IPS-20b (cell line): ENCODE measurements around the gene ZBTB9.

Experiments used
- H3K27ac ChIP-seq: one replicate; pipeline ENCODE4 v1.5.1; 2013; ENCODE audit warnings: low read length
- H3K27me3 ChIP-seq: 2 replicates; pipeline ENCODE4 v1.6.1; 2013; ENCODE audit warnings: mild to moderate bottlenecking, low read length, inconsistent platforms; ENCODE audit not compliant: insufficient read depth
- H3K36me3 ChIP-seq: 2 replicates; pipeline ENCODE4 v1.6.1; 2013; ENCODE audit warnings: low read depth, mild to moderate bottlenecking, inconsistent platforms, low read length, moderate library complexity; ENCODE audit not compliant: insufficient read depth
- H3K4me1 ChIP-seq: 2 replicates; pipeline ENCODE4 v1.6.1; 2013; ENCODE audit warnings: mild to moderate bottlenecking, control low read depth, inconsistent platforms, low read length, moderate library complexity; ENCODE audit not compliant: insufficient read depth
- H3K4me3 ChIP-seq: 2 replicates; pipeline ENCODE4 v1.5.1; 2013; ENCODE audit warnings: mild to moderate bottlenecking, low read length, inconsistent platforms
- H3K9ac ChIP-seq: 2 replicates; pipeline ENCODE4 v1.6.1; 2013; ENCODE audit warnings: low read depth, mild to moderate bottlenecking, inconsistent platforms, low read length, moderate library complexity
- H3K9me3 ChIP-seq: 2 replicates; pipeline ENCODE4 v1.6.1; 2013; ENCODE audit warnings: mild to moderate bottlenecking, low read depth, low read length, inconsistent platforms; ENCODE audit not compliant: insufficient read depth

Gene ZBTB9

DNA sequence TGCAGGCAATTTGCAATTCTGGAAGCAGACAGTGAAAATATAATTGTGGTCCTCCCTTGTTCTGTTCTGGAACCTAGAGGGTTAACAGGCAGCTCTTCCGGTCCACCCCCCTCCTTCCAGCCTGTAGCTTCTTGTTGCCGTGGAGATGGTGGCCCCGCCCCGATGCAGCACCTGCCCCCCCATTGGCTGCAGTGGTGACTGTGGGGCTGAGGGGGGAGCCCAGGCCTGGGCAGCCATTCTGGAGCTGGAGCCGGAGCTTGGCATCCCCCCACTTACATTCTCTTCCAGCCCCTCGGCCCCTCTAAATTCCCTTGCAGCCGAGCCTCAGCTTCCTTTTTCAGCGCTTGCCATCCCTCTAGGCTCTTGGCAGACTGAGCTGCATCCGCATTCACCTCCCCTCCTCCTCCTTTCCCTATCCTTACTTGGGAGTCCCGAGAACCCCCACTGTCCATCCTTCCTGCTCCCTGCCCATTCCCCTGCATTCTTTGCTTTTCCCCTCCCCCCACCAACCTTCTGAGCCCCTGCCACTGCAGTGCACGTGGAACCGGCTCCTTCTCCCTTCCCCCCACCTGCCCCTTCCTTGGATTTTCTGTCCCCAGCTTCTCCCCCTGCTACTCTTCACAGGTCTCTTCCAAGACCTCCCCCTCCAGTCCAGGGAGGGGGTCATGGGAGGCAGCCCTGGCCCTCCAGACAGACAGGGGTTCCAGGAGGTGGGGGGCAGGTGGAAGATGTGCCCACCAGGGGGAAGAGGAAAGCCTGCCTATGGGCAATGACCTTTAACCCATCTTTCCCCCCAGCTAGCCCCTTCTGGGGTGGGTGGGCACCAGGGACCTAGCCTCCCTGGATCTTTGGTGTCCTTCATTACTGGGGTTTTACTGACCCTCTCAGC is 23.1 kb upstream of the ZBTB9 start:
- Histone ChIP-seq H3K4me1 (peaks cover 55% of the 10 kb centered on the region), H3K27me3 (no peaks in the 10 kb centered on the region), H3K9me3 (no peaks in the 10 kb centered on the region), H3K27ac (peak overlapping the region; percentile 100), H3K4me3 (peak overlapping the region; percentile 75), H3K9ac (peak overlapping the region; percentile 98), H3K36me3 (peaks cover 26% of the 10 kb centered on the region)

DNA sequence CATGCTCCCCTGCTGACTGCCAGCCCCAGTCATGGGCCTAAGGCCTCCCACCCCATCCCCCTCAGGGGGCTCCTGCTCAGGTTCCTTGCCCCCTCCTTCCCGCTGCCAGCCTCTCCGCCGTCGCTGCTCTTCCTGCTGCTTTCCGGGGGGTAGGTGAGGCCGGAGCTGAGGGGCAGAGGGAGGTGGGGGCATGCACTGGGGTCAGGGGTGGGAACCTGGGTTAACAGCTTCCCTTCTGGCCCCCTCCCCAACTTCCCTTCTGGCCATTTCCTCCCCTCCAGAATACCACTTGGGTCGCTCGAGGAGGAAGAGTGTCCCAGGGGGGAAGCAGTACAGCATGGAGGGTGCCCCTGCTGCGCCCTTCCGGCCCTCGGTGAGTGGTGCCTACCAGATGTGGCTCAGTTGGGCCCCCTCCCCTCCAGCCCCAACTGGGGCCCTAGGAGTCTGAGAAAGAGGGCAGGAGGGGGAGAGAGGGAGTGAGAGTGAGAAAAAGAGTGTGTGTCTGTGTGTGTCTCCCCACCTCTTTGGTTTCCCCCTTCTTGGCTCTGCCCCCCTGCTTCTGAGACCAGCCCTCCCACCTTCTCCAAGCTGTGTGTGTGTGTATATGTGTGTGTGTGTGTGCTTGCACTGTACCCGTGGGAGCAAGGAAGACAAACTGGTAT is 22.4 kb upstream of the ZBTB9 start:
- Histone ChIP-seq H3K9me3 (no peaks in the 10 kb centered on the region), H3K4me1 (peaks cover 54% of the 10 kb centered on the region), H3K27ac (peak overlapping the region; percentile 100), H3K27me3 (no peaks in the 10 kb centered on the region), H3K36me3 (peaks cover 34% of the 10 kb centered on the region), H3K9ac (peak overlapping the region; percentile 98), H3K4me3 (peak overlapping the region; percentile 75)

DNA sequence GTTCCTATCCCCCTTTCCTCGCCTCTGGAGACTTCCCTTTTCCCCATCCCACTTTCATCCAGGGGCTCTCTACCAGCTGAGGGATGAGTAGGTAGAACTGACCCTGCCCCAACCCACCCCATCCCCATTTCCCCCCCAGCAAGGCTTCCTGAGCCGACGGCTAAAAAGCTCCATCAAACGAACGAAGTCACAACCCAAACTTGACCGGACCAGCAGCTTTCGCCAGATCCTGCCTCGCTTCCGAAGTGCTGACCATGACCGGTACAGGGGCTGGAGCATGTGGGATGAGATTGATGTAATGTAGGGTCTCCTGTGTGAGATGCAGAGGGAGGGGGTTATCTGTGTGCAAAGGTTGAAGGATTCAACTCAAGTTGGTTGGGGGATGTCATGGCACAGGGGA is 21.8 kb upstream of the ZBTB9 start:
- H3K9ac ChIP-seq = peak overlapping the region; percentile 98; the same call in 1 of the 2 replicates
- peaks cover 39% of the 10 kb centered on the region for H3K36me3 ChIP-seq
- peak overlapping the region; percentile 100 for H3K27ac ChIP-seq

DNA sequence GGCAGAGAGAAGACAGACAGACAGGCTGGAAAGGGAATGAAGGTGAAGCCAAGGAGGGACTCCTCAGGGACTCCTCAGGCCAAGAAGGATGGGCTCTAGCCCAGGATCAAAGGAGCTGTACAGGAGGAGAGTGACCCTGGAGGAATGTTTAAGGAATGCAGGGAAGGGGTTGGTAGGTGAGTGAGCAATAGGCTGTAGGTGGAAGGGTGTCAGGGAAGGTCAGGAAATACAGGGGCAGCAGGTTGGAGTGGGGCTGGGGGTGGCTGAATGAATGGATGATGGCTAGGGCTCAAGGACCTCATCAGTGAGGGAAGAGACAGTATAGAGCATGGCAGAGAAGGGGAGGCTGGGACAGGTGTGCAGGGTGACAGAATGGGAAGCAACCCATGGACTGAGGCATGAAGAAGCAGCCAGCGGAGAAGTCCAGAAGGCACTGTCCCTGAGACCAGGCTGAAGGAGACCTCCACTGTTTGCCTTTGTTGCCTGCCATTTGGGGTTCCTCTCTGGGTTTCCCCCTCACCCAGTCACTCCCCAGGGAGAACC is 21.3 kb upstream of the ZBTB9 start:
- peaks cover 44% of the 10 kb centered on the region for H3K36me3 ChIP-seq
- peak overlapping the region; percentile 98; the same call in 1 of the 2 replicates for H3K9ac ChIP-seq
- no peaks in the 10 kb centered on the region for H3K9me3 ChIP-seq
- no peaks in the 10 kb centered on the region for H3K27me3 ChIP-seq
- H3K4me3 ChIP-seq = peak overlapping the region; percentile 75
- peak overlapping the region; percentile 100 for H3K27ac ChIP-seq
- peaks cover 49% of the 10 kb centered on the region for H3K4me1 ChIP-seq

More for the DNA sequence above, 21.8 kb upstream of the ZBTB9 start:
- Histone ChIP-seq H3K4me3 (peak overlapping the region; percentile 75), H3K4me1 (peaks cover 49% of the 10 kb centered on the region), H3K9me3 (no peaks in the 10 kb centered on the region), H3K27me3 (no peaks in the 10 kb centered on the region)

DNA sequence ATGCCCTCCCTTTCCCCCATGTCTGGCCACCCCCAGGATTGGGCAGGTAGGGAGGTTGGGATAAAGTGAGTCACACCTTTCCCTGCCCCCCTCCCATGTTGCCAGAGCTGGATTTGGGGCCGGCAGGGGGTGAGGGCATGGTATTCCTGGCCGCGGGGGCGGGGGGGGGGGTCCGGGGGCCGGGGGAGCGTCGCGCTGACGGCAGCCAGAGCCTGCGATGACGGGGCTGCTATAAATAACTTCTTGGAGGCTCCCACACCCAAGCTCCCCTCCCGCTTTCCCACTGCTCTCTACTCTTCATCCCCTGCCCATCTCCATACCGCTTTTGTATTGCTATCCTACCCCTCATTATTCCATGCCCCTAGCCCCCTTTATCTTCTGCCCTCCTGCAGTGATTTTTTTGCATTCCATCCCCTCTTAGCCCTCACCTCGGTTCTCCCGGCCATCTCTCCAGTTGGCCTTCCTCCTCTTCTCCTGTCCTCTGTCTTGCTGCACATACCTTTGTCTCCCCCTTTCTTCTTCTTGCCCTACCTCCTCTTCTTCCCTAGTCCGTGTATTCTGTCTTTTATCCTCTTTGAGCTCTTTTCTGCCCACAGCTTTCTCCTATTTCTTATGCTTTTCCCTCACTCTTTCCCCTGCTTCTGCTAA is 20.7 kb upstream of the ZBTB9 start:
- H3K4me1 ChIP-seq = peaks cover 45% of the 10 kb centered on the region
- H3K9me3 ChIP-seq = no peaks in the 10 kb centered on the region
- no peaks in the 10 kb centered on the region for H3K27me3 ChIP-seq
- peaks cover 50% of the 10 kb centered on the region for H3K36me3 ChIP-seq
- peak overlapping the region; percentile 98; the same call in 1 of the 2 replicates for H3K9ac ChIP-seq
- peak overlapping the region; percentile 75 for H3K4me3 ChIP-seq
- peak overlapping the region; percentile 100 for H3K27ac ChIP-seq

DNA sequence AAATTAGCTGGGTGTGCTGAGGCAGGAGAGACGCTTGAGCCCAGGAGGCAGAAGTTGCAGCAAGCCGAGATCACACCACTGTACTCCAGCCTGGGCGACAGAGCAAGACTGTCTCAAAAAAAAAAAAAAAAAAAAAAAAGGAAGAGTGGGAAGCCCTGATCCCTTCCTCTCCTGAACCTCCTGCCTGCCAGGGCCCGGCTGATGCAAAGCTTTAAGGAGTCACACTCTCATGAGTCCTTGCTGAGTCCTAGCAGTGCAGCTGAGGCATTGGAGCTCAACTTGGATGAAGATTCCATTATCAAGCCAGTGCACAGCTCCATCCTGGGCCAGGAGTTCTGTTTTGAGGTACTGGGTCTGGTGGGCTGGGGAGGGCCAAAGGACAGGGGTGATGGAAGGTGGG is 19.4 kb upstream of the ZBTB9 start:
- Histone ChIP-seq H3K27me3 (no peaks in the 10 kb centered on the region), H3K9me3 (no peaks in the 10 kb centered on the region), H3K27ac (no peak overlapping the region), H3K9ac (0 out of 2 replicates have a peak overlapping the region, but pooled peaks have one; percentile 62), H3K36me3 (peaks cover 61% of the 10 kb centered on the region), H3K4me3 (no peak overlapping the region), H3K4me1 (peaks cover 33% of the 10 kb centered on the region)

DNA sequence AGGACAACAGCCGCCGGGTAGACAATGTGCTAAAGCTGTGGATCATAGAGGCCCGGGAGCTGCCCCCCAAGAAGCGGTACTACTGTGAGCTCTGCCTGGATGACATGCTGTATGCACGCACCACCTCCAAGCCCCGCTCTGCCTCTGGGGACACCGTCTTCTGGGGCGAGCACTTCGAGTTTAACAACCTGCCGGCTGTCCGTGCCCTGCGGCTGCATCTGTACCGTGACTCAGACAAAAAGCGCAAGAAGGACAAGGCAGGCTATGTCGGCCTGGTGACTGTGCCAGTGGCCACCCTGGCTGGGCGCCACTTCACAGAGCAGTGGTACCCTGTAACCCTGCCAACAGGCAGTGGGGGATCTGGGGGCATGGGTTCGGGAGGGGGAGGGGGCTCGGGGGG is 16.7 kb upstream of the ZBTB9 start:
- no peak overlapping the region for H3K27ac ChIP-seq
- H3K9ac ChIP-seq = no peak overlapping the region
- no peaks in the 10 kb centered on the region for H3K27me3 ChIP-seq
- H3K36me3 ChIP-seq = peaks cover 86% of the 10 kb centered on the region
- peaks cover 16% of the 10 kb centered on the region for H3K4me1 ChIP-seq
- H3K4me3 ChIP-seq = no peak overlapping the region
- H3K9me3 ChIP-seq = no peaks in the 10 kb centered on the region

DNA sequence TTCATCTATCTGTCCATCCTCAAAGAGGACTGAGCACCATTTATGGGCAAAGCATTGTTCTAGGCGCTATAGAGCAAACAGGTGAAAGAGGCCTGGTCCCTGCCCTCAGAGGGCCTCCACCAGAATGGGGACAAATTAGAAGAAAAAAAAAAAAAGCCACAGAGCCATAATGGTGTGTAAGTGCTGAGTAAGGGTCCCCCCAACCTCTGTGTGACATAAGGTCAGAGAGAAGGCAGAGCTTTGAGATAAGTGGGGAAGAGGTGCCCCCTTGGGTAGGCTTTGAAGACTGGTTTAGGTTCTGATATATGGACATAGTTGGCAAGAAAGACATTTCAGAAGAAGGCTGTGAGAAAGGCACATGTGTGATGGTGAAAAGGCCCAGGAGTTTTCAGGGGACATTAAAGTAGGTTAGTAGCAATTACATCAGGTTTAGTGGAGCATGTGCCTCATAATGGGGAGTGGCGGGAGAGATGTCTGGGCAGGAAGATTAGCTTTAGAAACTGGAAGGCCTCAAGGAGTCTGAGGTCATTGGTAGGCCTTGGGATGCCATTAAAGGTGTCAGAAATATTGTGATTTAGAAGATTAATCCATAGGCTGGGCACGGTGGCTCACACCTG is 15.3 kb upstream of the ZBTB9 start:
- peaks cover 94% of the 10 kb centered on the region for H3K36me3 ChIP-seq
- no peaks in the 10 kb centered on the region for H3K9me3 ChIP-seq
- H3K4me3 ChIP-seq = no peak overlapping the region
- no peak overlapping the region for H3K9ac ChIP-seq
- peaks cover 5% of the 10 kb centered on the region for H3K4me1 ChIP-seq
- H3K27ac ChIP-seq = no peak overlapping the region
- no peaks in the 10 kb centered on the region for H3K27me3 ChIP-seq

DNA sequence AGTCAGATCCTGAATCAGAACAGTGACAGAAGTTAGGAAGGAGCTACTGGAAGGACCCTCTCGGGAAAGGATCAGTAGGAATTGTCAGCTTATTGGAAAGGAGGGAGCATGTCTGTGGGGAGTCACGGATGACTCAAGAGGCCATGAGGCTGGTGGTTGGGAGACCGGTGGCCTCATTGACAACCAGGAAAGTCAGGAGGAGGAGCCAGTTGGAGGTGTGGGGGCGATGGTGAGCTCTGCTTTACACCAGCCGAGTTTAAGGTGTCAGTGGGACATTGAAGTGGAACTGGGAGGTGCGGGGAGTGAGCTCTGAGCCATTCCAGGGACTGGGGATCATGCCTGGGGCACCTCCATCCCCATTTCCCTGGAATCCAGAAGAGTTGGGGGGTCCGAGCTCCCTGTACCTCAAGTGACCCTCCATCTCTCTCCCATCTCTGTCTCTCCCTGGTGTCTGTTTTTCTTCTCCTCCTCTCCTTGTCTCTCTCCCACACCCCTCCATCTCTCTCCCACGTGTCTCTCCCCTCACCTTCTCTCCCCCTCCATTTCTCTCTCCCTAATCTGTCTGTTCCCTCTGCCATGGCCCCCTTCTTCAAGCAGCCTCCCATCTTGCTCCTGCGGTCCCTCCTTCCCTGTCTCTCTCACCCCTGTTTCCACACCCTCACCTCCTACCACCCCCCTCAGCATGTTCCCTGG is 14.3 kb upstream of the ZBTB9 start:
- H3K27me3 ChIP-seq = no peaks in the 10 kb centered on the region
- peaks cover 97% of the 10 kb centered on the region for H3K36me3 ChIP-seq
- no peak overlapping the region for H3K27ac ChIP-seq
- H3K9me3 ChIP-seq = no peaks in the 10 kb centered on the region
- no peak overlapping the region for H3K4me3 ChIP-seq
- no peak overlapping the region for H3K9ac ChIP-seq
- no peaks in the 10 kb centered on the region; the same call in 1 of the 2 replicates for H3K4me1 ChIP-seq

DNA sequence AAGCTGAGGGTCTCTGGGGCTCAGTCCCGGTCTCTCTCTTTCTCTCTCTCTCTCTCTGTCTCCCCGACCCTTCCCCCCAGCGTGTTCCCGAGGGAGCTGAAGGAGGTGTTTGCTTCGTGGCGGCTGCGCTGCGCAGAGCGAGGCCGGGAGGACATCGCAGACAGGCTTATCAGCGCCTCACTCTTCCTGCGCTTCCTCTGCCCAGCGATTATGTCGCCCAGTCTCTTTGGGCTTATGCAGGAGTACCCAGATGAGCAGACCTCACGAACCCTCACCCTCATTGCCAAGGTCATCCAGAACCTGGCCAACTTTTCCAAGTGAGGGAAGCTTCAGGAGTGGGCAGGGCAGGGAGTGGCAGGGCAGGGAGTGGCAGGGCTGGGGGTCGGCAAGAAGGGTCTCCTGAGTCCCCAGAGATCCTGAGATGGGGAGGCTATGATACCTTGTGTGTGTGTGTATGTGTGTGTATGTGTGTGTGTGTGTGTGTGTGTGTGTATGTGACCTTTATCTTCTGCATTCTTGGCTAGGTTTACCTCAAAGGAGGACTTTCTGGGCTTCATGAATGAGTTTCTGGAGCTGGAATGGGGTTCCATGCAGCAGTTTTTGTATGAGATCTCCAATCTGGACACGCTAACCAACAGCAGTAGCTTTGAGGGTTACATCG is 13.6 kb upstream of the ZBTB9 start:
- Histone ChIP-seq H3K4me1 (no peaks in the 10 kb centered on the region), H3K9me3 (no peaks in the 10 kb centered on the region), H3K4me3 (no peak overlapping the region), H3K36me3 (peaks cover 97% of the 10 kb centered on the region), H3K9ac (no peak overlapping the region), H3K27ac (no peak overlapping the region), H3K27me3 (no peaks in the 10 kb centered on the region)
